ENCODE results near the gene AP5S1. TPM values are rescaled to one million over a fixed set of nuclear protein-coding genes. Genes with fewer than 3 reads are reported as not detected.

Gene AP5S1
- total RNA-seq, 1 experiment from 2014 or later = 3.9 TPM

- Mint-ChIP-seq H3K9me3 (no peaks in the 10 kb centered on the region), H3K4me3 (peak overlapping the region; percentile 72 to 82), H3K36me3 (ENCODE audit: insufficient read depth in 1 of 3, low read depth in 3 of 3) (no peaks in the 10 kb centered on the region; a peak in 1 of 7 replicates), H3K27ac (peak overlapping the region in 1 of 3 experiments; percentile 86; a peak in 1 of 7 replicates), H3K27me3 (ENCODE audit: low read depth) (peaks cover 59% of the 10 kb centered on the region), H3K4me1 (peaks cover 15 to 26% of the 10 kb centered on the region in 2 experiments)
- no peak overlapping the region for H3K18ac ChIP-seq (ENCODE audit: insufficient read length, low read depth, low read length)
- no peak overlapping the region for H2AFZ ChIP-seq (ENCODE audit: low read length)
- no peak overlapping the region for H2BK5ac ChIP-seq (ENCODE audit: insufficient read length, low read length)
- peaks cover 2% of the 10 kb centered on the region; the same call in 1 of the 2 replicates for H3K27me3 ChIP-seq (ENCODE audit: insufficient read depth, low read length)
- TF ChIP-seq CTCF (conservative IDR thresholded peaks at IDR 0.05) = no peak
- no peak overlapping the region for H4K8ac ChIP-seq (replicated peaks; ENCODE audit: insufficient read length, low read depth, low read length)
- H3K9ac ChIP-seq (ENCODE audit: extremely low read depth, insufficient read length, low read length) = no peak overlapping the region
- H3T11ph ChIP-seq (ENCODE audit: low read length) = no peak overlapping the region
- no peaks in the 10 kb centered on the region; the same call in 1 of the 2 replicates for H3K4me1 ChIP-seq (ENCODE audit: insufficient read depth, low read length)
- peak overlapping the region; percentile 82; the same call in 1 of the 2 replicates for H3K14ac ChIP-seq (ENCODE audit: insufficient read depth, low read length)
- H3K9me3 ChIP-seq (ENCODE audit: control insufficient read depth, low read depth, low read length) = no peaks in the 10 kb centered on the region
- no CpG with 5 or more reads among the region's 16 CpGs for WGBS (ENCODE audit: extremely low coverage, insufficient read length, low lambda C conversion rate)
- H2AK5ac ChIP-seq (ENCODE audit: insufficient read length, low read length) = no peak overlapping the region
- no peaks in the 10 kb centered on the region for H4K20me1 ChIP-seq (ENCODE audit: control insufficient read depth, insufficient read depth, insufficient read length)
- DNase-seq = no peak
- no peak overlapping the region for H3K23ac ChIP-seq (ENCODE audit: insufficient read length, low read depth, low read length)
- no peaks in the 10 kb centered on the region for H3K79me2 ChIP-seq (ENCODE audit: insufficient read depth, low read length)
- peak overlapping the region; percentile 70 for H3K4me2 ChIP-seq (ENCODE audit: insufficient read depth, insufficient read length, low read length)
- no peak overlapping the region for H2BK120ac ChIP-seq (ENCODE audit: low read depth, low read length, poor library complexity, severe bottlenecking)
- no peak overlapping the region for H4K5ac ChIP-seq (ENCODE audit: insufficient read length, low read depth, low read length)
- H2BK15ac ChIP-seq (ENCODE audit: low read depth, low read length) = no peak overlapping the region
- peaks cover 14% of the 10 kb centered on the region for H3K23me2 ChIP-seq (ENCODE audit: insufficient read length, low read depth, low read length, poor library complexity, severe bottlenecking)
- H3K56ac ChIP-seq (ENCODE audit: insufficient read length, low read depth, low read length) = no peak overlapping the region
- no peak overlapping the region for H2BK20ac ChIP-seq (ENCODE audit: low read depth, low read length, poor library complexity, severe bottlenecking)
- no peaks in the 10 kb centered on the region for H3K79me1 ChIP-seq (ENCODE audit: insufficient read depth, low read depth, low read length, poor library complexity, severe bottlenecking)
- no peak overlapping the region for H4K91ac ChIP-seq (ENCODE audit: insufficient read length, low read depth, low read length)
- no peak overlapping the region for H3K4ac ChIP-seq (ENCODE audit: low read depth, low read length)
- H3K27ac ChIP-seq (ENCODE audit: insufficient read length, low read depth, low read length) = no peak overlapping the region
- H2BK12ac ChIP-seq (ENCODE audit: insufficient read length, low read depth, low read length) = no peak overlapping the region
These were observed 43.0 kb upstream of the AP5S1 start for GRCh38 chr20:3777381-3777715.
